K562 treated with DMSO at 1 percent for 4 hours (cell line): ENCODE data around the gene VPS35L. TPM values are rescaled to one million over a fixed set of nuclear protein-coding genes. Genes with fewer than 3 reads are reported as not detected.

Source experiments
- total RNA-seq: library from RNA; unstranded; fragments of 300-600 nt; gene quantifications from 2 replicates; pipeline ENCODE4 v1.2.3, GENCODE V29; 2022; ENCODE audit not compliant: insufficient read depth

The VPS35L gene
- 11.3 and 13.2 TPM in 2 replicates for total RNA-seq

GRCh38 chr16:19555186-19555937, at the start of gene VPS35L:
Gene VPS35L (plus strand): TSS chr16:19555703. CDS start chr16:19555730, 27 bp downstream.

GRCh38 chr16:19521471-19522396, 33.8 kb upstream of the VPS35L start, which contains the start of gene GDE1:
Gene GDE1 (minus strand): TSS chr16:19522098. CDS start chr16:19521964, 134 bp downstream.

GRCh38 chr16:19523559-19524355, 31.7 kb upstream of the VPS35L start, which contains the start of gene CCP110:
Gene CCP110 (plus strand): TSS chr16:19523942. CDS start chr16:19527882, 3,940 bp downstream.

GRCh38 chr16:19717741-19718623, 162.5 kb downstream of the VPS35L start, which contains the start of the genes IQCK and KNOP1:
Gene IQCK (plus strand): TSS chr16:19718271. CDS start chr16:19718307, 36 bp downstream.
Gene KNOP1 (minus strand): TSS chr16:19718227. CDS start chr16:19715035, 3,192 bp downstream.

Other genes starting within 250 kb of the VPS35L start
- 1.9 TPM in 1 of 2 replicates, not detected in the other for gene TMC5, start 137.8 kb upstream of the VPS35L start, total RNA-seq
- gene GDE1, start 33.6 kb upstream of the VPS35L start, total RNA-seq = 59.6 and 68.8 TPM in 2 replicates
- gene CCP110, start 31.8 kb upstream of the VPS35L start, total RNA-seq = 6.3 and 8.2 TPM in 2 replicates
- gene KNOP1, start 162.5 kb downstream of the VPS35L start, total RNA-seq = 8.4 and 8.7 TPM in 2 replicates
- gene IQCK, start 162.6 kb downstream of the VPS35L start, total RNA-seq = 4.6 and 4.9 TPM in 2 replicates